ENCODE results near the gene SLC4A1AP. TPM values are rescaled to one million over a fixed set of nuclear protein-coding genes. Genes with fewer than 3 reads are reported as not detected.

The SLC4A1AP gene
- total and polyA plus RNA-seq, 2 donors (not counting 1 experiment from before 2014, with no cell fraction given) = 8.9 to 23.1 TPM

DNA sequence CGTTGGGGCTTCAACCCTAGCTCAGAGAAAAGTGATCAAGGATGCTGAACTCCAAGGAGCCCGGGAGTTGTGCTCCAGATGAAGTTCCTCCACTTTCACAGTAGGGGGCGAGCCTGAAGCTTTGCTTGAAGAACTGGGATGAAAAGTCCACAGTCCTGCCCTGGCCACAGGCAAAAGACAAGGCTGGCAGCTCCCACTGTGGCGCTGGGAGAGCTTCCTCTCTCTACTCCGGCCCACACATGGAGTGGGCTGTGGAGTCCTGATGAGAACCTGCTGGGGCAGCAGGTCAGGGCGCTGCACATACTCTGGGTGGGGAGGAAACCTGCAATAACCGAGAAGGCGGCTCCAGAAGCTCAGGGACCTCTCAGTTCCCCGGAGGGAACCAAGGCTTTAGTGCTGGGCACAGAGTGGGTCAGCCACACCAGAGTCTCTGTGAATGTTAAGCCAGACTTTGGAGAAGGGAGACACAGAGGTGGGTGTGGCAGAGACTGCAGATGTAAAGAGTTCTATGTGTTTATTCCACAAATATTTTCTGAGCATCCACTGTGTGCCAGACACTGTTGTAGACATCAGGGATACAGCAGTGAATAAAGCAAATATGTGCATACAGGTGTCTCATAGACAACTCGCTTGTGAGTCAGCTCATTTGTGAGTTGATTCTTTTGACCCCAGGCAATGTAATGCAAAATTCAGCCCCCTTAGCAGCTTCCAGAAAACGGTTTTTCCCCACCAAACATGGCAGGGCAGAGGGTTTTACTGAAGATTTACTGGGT lies 59.9 kb downstream of the SLC4A1AP start:
- Histone ChIP-seq H3K9me3 (ENCODE audit: control extremely low read depth in 1 of 3, control insufficient read depth in 2 of 3, insufficient read depth in 1 of 3, low read length in 2 of 3) (no peaks in the 10 kb centered on the region), H3K27ac (ENCODE audit: low read length in 2 of 2) (no peak overlapping the region), H3K4me3 (ENCODE audit: control extremely low read depth in 1 of 5, extremely low read depth in 1 of 5, insufficient read depth in 1 of 5, low read depth in 2 of 5, low read length in 4 of 5) (no peak overlapping the region), H3K27me3 (replicated peaks in 1 of 4; ENCODE audit: control extremely low read depth in 1 of 4, control insufficient read depth in 3 of 4, insufficient read depth in 4 of 4, low read length in 3 of 4) (peaks cover 0 to 6% (median 1%) of the 10 kb centered on the region in 4 experiments), H3K4me2 (replicated peaks; ENCODE audit: low read depth, low read length, poor library complexity, severe bottlenecking) (no peak overlapping the region), H3K36me3 (replicated peaks in 1 of 2; ENCODE audit: control extremely low read depth in 1 of 2, control insufficient read depth in 1 of 2, extremely low read depth in 1 of 2, insufficient read depth in 2 of 2, low read length in 1 of 2) (no peaks in the 10 kb centered on the region), H3K9ac (ENCODE audit: low read length) (no peak overlapping the region), H2AFZ (ENCODE audit: insufficient read depth, low read depth, low read length, poor library complexity, severe bottlenecking) (no peak overlapping the region), H4K20me1 (ENCODE audit: control insufficient read depth, insufficient read depth, low read length, poor library complexity, severe bottlenecking) (no peaks in the 10 kb centered on the region), H3K79me2 (ENCODE audit: control insufficient read depth, insufficient read depth, low read length) (no peaks in the 10 kb centered on the region), H3K4me1 (ENCODE audit: control insufficient read depth in 2 of 2, insufficient read depth in 2 of 2, low read length in 2 of 2) (no peaks in the 10 kb centered on the region)
- ATAC-seq (ENCODE audit: low read depth) (peak; percentile 51), DNase-seq (peak; percentile 29)
- TF ChIP-seq EZH2 (IDR thresholded peaks at IDR 0.05; ENCODE audit: borderline replicate concordance, insufficient read depth, low read depth, low read length, poor library complexity, severe bottlenecking) = no peak
- TF ChIP-seq, protein P1, sequence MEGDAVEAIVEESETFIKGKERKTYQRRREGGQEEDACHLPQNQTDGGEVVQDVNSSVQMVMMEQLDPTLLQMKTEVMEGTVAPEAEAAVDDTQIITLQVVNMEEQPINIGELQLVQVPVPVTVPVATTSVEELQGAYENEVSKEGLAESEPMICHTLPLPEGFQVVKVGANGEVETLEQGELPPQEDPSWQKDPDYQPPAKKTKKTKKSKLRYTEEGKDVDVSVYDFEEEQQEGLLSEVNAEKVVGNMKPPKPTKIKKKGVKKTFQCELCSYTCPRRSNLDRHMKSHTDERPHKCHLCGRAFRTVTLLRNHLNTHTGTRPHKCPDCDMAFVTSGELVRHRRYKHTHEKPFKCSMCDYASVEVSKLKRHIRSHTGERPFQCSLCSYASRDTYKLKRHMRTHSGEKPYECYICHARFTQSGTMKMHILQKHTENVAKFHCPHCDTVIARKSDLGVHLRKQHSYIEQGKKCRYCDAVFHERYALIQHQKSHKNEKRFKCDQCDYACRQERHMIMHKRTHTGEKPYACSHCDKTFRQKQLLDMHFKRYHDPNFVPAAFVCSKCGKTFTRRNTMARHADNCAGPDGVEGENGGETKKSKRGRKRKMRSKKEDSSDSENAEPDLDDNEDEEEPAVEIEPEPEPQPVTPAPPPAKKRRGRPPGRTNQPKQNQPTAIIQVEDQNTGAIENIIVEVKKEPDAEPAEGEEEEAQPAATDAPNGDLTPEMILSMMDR (IDR thresholded peaks at IDR 0.05) = peak; percentile 64
- Mint-ChIP-seq H3K9me3 (ENCODE audit: insufficient read depth) (no peaks in the 10 kb centered on the region), H3K27ac (no peak overlapping the region), H3K4me1 (no peaks in the 10 kb centered on the region), H3K27me3 (peaks cover 8% of the 10 kb centered on the region), H3K4me3 (no peak overlapping the region)
- ChIA-PET CTCF (interaction anchor here (0.7 to 3.1 kb wide), 10 partner anchors 9 to 732 kb away, joined by 3 to 13 read pairs (median 6); no protein-coding TSS in a partner anchor), POLR2A (no interaction called here)
- WGBS (ENCODE audit: insufficient coverage) = 61% methylated on average over 9 of the region's 11 CpGs
- intact Hi-C loops (cut with micrococcal nuclease) = no loop called here

DNA sequence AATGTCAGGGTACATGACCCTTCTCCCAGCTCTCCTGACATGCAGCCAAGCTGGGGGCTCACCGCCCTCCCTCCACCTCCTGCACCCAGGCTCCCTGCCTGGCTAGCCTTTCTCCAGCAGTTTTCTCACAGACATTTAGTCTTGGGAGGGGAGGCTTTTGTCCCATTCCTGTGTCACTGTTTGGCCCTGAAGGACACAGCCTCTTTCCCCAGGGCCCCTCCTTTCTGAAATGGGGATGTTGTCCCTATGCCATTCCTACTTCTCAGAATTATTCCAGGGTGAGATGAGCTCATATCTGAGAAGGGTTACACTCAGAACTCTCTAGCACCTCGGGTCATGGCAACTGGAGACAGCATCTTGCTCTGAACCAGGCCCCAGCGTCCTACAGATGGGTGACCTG lies 60.5 kb downstream of the SLC4A1AP start:
- DNase-seq (no peak), ATAC-seq (ENCODE audit: low read depth) (no peak)
- Mint-ChIP-seq H3K9me3 (ENCODE audit: insufficient read depth) (no peaks in the 10 kb centered on the region), H3K27me3 (peaks cover 8% of the 10 kb centered on the region), H3K27ac (no peak overlapping the region), H3K4me1 (no peaks in the 10 kb centered on the region), H3K4me3 (no peak overlapping the region)
- H4K20me1 ChIP-seq (ENCODE audit: control insufficient read depth, insufficient read depth, low read length, poor library complexity, severe bottlenecking) = no peaks in the 10 kb centered on the region
- intact Hi-C loops (cut with micrococcal nuclease) = no loop called here
- H3K4me3 ChIP-seq (ENCODE audit: control extremely low read depth in 1 of 5, extremely low read depth in 1 of 5, insufficient read depth in 1 of 5, low read depth in 2 of 5, low read length in 4 of 5) = no peak overlapping the region
- no peaks in the 10 kb centered on the region for H3K36me3 ChIP-seq (replicated peaks in 1 of 2; ENCODE audit: control extremely low read depth in 1 of 2, control insufficient read depth in 1 of 2, extremely low read depth in 1 of 2, insufficient read depth in 2 of 2, low read length in 1 of 2)
- CTCF ChIA-PET = interaction anchor here (1.4 to 3.1 kb wide), 6 partner anchors 12 to 679 kb away, joined by 3 to 13 read pairs (median 6); no protein-coding TSS in a partner anchor
- no CpG with 5 or more reads among the region's 3 CpGs for WGBS (ENCODE audit: insufficient coverage)
- no peak overlapping the region for H2AFZ ChIP-seq (ENCODE audit: insufficient read depth, low read depth, low read length, poor library complexity, severe bottlenecking)
- H3K4me2 ChIP-seq (replicated peaks; ENCODE audit: low read depth, low read length, poor library complexity, severe bottlenecking) = no peak overlapping the region
- POLR2A ChIA-PET = no interaction called here
- TF ChIP-seq, protein P1 (IDR thresholded peaks at IDR 0.05) = no peak
- TF ChIP-seq EZH2 (IDR thresholded peaks at IDR 0.05; ENCODE audit: borderline replicate concordance, insufficient read depth, low read depth, low read length, poor library complexity, severe bottlenecking) = no peak
- no peak overlapping the region for H3K27ac ChIP-seq (ENCODE audit: low read length in 2 of 2)
- no peak overlapping the region for H3K9ac ChIP-seq (ENCODE audit: low read length)
- no peaks in the 10 kb centered on the region for H3K79me2 ChIP-seq (ENCODE audit: control insufficient read depth, insufficient read depth, low read length)
- H3K9me3 ChIP-seq (ENCODE audit: control extremely low read depth in 1 of 3, control insufficient read depth in 2 of 3, insufficient read depth in 1 of 3, low read length in 2 of 3) = no peaks in the 10 kb centered on the region
- peaks cover 0 to 6% (median 1%) of the 10 kb centered on the region in 4 experiments for H3K27me3 ChIP-seq (replicated peaks in 1 of 4; ENCODE audit: control extremely low read depth in 1 of 4, control insufficient read depth in 3 of 4, insufficient read depth in 4 of 4, low read length in 3 of 4)
- no peaks in the 10 kb centered on the region for H3K4me1 ChIP-seq (ENCODE audit: control insufficient read depth in 2 of 2, insufficient read depth in 2 of 2, low read length in 2 of 2)
